H9 (cell line): ENCODE results near the gene TMEM187. TPM values are rescaled to one million over a fixed set of nuclear protein-coding genes. Genes with fewer than 3 reads are reported as not detected.

Experiments used
- DNase-seq: peaks from one replicate; pipeline ENCODE4 v3.0.0-alpha.2; 2017
- H2AFZ ChIP-seq: one replicate; pipeline ENCODE4 v1.6.1; 2013; ENCODE audit warnings: mild to moderate bottlenecking, low read length, control low read depth, moderate library complexity
- H2AK5ac ChIP-seq: 2 replicates; pipeline ENCODE4 v1.6.1; 2013; ENCODE audit warnings: low read length, control low read depth, mixed read lengths; ENCODE audit not compliant: insufficient read length
- H2BK120ac ChIP-seq: one replicate; pipeline ENCODE4 v1.6.1; 2013; ENCODE audit warnings: low read depth, mild to moderate bottlenecking, low read length, control low read depth, inconsistent platforms; ENCODE audit not compliant: poor library complexity, severe bottlenecking
- H2BK12ac ChIP-seq: 2 replicates; pipeline ENCODE4 v1.6.1; 2013; ENCODE audit warnings: low read length, control low read depth, mixed read lengths, low read depth; ENCODE audit not compliant: insufficient read length
- H2BK15ac ChIP-seq: 2 replicates; pipeline ENCODE4 v1.6.1; 2013; ENCODE audit warnings: low read depth, low read length, control low read depth
- H2BK20ac ChIP-seq: one replicate; pipeline ENCODE4 v1.6.1; 2013; ENCODE audit warnings: low read depth, mild to moderate bottlenecking, low read length, control low read depth, inconsistent platforms; ENCODE audit not compliant: poor library complexity, severe bottlenecking
- H2BK5ac ChIP-seq: 2 replicates; pipeline ENCODE4 v1.6.1; 2013; ENCODE audit warnings: low read length, control low read depth, mixed read lengths; ENCODE audit not compliant: insufficient read length
- H3K14ac ChIP-seq: 2 replicates; pipeline ENCODE4 v1.6.1; 2013; ENCODE audit warnings: low read length, control low read depth; ENCODE audit not compliant: insufficient read depth
- H3K18ac ChIP-seq: 2 replicates; pipeline ENCODE4 v1.6.1; 2013; ENCODE audit warnings: low read depth, mild to moderate bottlenecking, mixed read lengths, low read length, control low read depth; ENCODE audit not compliant: insufficient read length
- H3K23ac ChIP-seq: 2 replicates; pipeline ENCODE4 v1.6.1; 2013; ENCODE audit warnings: low read length, control low read depth, mixed read lengths, low read depth; ENCODE audit not compliant: insufficient read length
- H3K23me2 ChIP-seq: 2 replicates; pipeline ENCODE4 v1.6.1; 2013; ENCODE audit warnings: low read depth, mild to moderate bottlenecking, mixed read lengths, low read length, control low read depth; ENCODE audit not compliant: insufficient read length, poor library complexity, severe bottlenecking
- H3K27ac ChIP-seq: 2 replicates; pipeline ENCODE4 v1.5.1; 2013; ENCODE audit warnings: low read length, control low read depth, mixed read lengths, low read depth; ENCODE audit not compliant: insufficient read length
- H3K27me3 ChIP-seq: 2 replicates; pipeline ENCODE4 v1.6.1; 2013; ENCODE audit warnings: low read length, control low read depth, inconsistent platforms; ENCODE audit not compliant: insufficient read depth
- H3K4ac ChIP-seq: 2 replicates; pipeline ENCODE4 v1.6.1; 2013; ENCODE audit warnings: low read depth, mild to moderate bottlenecking, control low read depth, inconsistent platforms, low read length, moderate library complexity
- H3K4me1 ChIP-seq: 2 replicates; pipeline ENCODE4 v1.6.1; 2013; ENCODE audit warnings: low read length, control low read depth, inconsistent platforms; ENCODE audit not compliant: insufficient read depth
- H3K4me2 ChIP-seq: 2 replicates; pipeline ENCODE4 v1.6.1; 2013; ENCODE audit warnings: low read length, control low read depth, mixed read lengths; ENCODE audit not compliant: insufficient read length, insufficient read depth
- H3K56ac ChIP-seq: 2 replicates; pipeline ENCODE4 v1.6.1; 2013; ENCODE audit warnings: low read depth, mild to moderate bottlenecking, mixed read lengths, low read length, control low read depth; ENCODE audit not compliant: insufficient read length
- H3K79me1 ChIP-seq: 2 replicates; pipeline ENCODE4 v1.6.1; 2013; ENCODE audit warnings: low read depth, mild to moderate bottlenecking, moderate library complexity, low read length, control low read depth, inconsistent platforms; ENCODE audit not compliant: insufficient read depth, poor library complexity, severe bottlenecking
- H3K79me2 ChIP-seq: 2 replicates; pipeline ENCODE4 v1.6.1; 2013; ENCODE audit warnings: low read length, control low read depth, inconsistent platforms; ENCODE audit not compliant: insufficient read depth
- H3K9ac ChIP-seq: 2 replicates; pipeline ENCODE4 v1.6.1; 2013; ENCODE audit warnings: low read length, control low read depth, mixed read lengths; ENCODE audit not compliant: insufficient read length; ENCODE audit errors: extremely low read depth
- H3K9me3 ChIP-seq: one replicate; pipeline ENCODE4 v1.6.1; 2013; ENCODE audit warnings: low read depth, low read length, inconsistent platforms; ENCODE audit not compliant: control insufficient read depth
- H3T11ph ChIP-seq: one replicate; pipeline ENCODE4 v1.6.1; 2013; ENCODE audit warnings: mild to moderate bottlenecking, low read length, control low read depth, inconsistent platforms
- H4K20me1 ChIP-seq: one replicate; pipeline ENCODE4 v1.6.1; 2013; ENCODE audit not compliant: control insufficient read depth, insufficient read length, insufficient read depth
- H4K5ac ChIP-seq: 2 replicates; pipeline ENCODE4 v1.6.1; 2013; ENCODE audit warnings: low read depth, mild to moderate bottlenecking, mixed read lengths, low read length, control low read depth; ENCODE audit not compliant: insufficient read length
- H4K8ac ChIP-seq: replicated peaks from 2 replicates; pipeline ENCODE4 v1.6.1; 2013; ENCODE audit warnings: low read length, control low read depth, mixed read lengths, low read depth; ENCODE audit not compliant: insufficient read length
- H4K91ac ChIP-seq: 2 replicates; pipeline ENCODE4 v1.6.1; 2013; ENCODE audit warnings: low read depth, mild to moderate bottlenecking, moderate library complexity, mixed read lengths, low read length, control low read depth; ENCODE audit not compliant: insufficient read length
- H3K27ac Mint-ChIP-seq, 3 experiments: 2 replicates in 2 of 3; 3 replicates in 1 of 3; pipeline ENCODE4 v1.8.0; 2020 to 2021; ENCODE audit warnings: mixed read lengths in 3 of 3, mild to moderate bottlenecking in 1 of 3, moderate library complexity in 1 of 3
- H3K27me3 Mint-ChIP-seq: 2 replicates; pipeline ENCODE4 v1.8.0; 2021; ENCODE audit warnings: low read depth, mild to moderate bottlenecking, moderate library complexity, mixed read lengths
- H3K36me3 Mint-ChIP-seq, 3 experiments: 2 replicates in 2 of 3; 3 replicates in 1 of 3; pipeline ENCODE4 v1.8.0; 2020 to 2021; ENCODE audit warnings: low read depth in 3 of 3, mixed read lengths in 3 of 3; ENCODE audit not compliant: insufficient read depth in 1 of 3
- H3K4me1 Mint-ChIP-seq, 2 experiments: 2 replicates each; pipeline ENCODE4 v1.8.0; 2020; ENCODE audit warnings: mixed read lengths in 2 of 2
- H3K4me3 Mint-ChIP-seq, 2 experiments: 2 replicates in 1 of 2; 3 replicates in 1 of 2; pipeline ENCODE4 v1.8.0; 2020 to 2021; ENCODE audit warnings: mild to moderate bottlenecking in 2 of 2, mixed read lengths in 2 of 2, moderate library complexity in 1 of 2
- H3K9me3 Mint-ChIP-seq, 2 experiments: 2 replicates in 1 of 2; 3 replicates in 1 of 2; pipeline ENCODE4 v1.8.0; 2020; ENCODE audit warnings: mild to moderate bottlenecking in 2 of 2, mixed read lengths in 2 of 2, moderate library complexity in 1 of 2
- WGBS: extraction: QIAGEN DNeasy Blood & Tissue Kit; methylation state at CpG from one replicate; pipeline ENCODE4 v1.1.7; 2013; ENCODE audit warnings: missing lambda C conversion rate, low lambda C conversion rate, mixed read lengths; ENCODE audit not compliant: insufficient read length; ENCODE audit errors: extremely low coverage; 5-methylcytosine and 5-hydroxymethylcytosine counted together
- total RNA-seq: library from RNA; stranded (reverse); gene quantifications from 2 replicates; pipeline ENCODE4 v1.2.1, GENCODE V29; 2021
- TF ChIP-seq, protein P1 (sequence below): fragments of 200-600 bp; sonication (generic); conservative IDR thresholded peaks from 3 replicates; pipeline ENCODE4 v1.8.0; 2021; ENCODE audit warnings: antibody characterized with exemption, mild to moderate bottlenecking

TMEM187 gene
- total RNA-seq, 1 experiment from 2014 or later = 2.7 TPM

GRCh38 chrX:153938226-153938786 lies 34.2 kb upstream of the TMEM187 start:
- Histone ChIP-seq H3K27me3 (no peaks in the 10 kb centered on the region), H3K79me2 (no peaks in the 10 kb centered on the region; the same call in 1 of the 2 replicates), H2BK20ac (no peak overlapping the region), H2BK120ac (no peak overlapping the region), H3K4me2 (no peak overlapping the region), H2BK15ac (no peak overlapping the region), H3K9ac (no peak overlapping the region), H2AK5ac (no peak overlapping the region), H4K8ac (no peak overlapping the region), H2BK12ac (no peak overlapping the region), H3K79me1 (no peaks in the 10 kb centered on the region), H3K4me1 (no peaks in the 10 kb centered on the region), H3K4ac (no peak overlapping the region), H3K27ac (no peak overlapping the region), H3T11ph (no peak overlapping the region), H3K18ac (no peak overlapping the region), H3K14ac (no peak overlapping the region), H3K56ac (no peak overlapping the region), H3K23me2 (peaks cover 7% of the 10 kb centered on the region), H3K9me3 (peaks cover 4% of the 10 kb centered on the region), H4K91ac (no peak overlapping the region), H2AFZ (no peak overlapping the region), H3K23ac (no peak overlapping the region), H4K5ac (no peak overlapping the region), H4K20me1 (no peaks in the 10 kb centered on the region), H2BK5ac (no peak overlapping the region)
- TF ChIP-seq, protein P1, sequence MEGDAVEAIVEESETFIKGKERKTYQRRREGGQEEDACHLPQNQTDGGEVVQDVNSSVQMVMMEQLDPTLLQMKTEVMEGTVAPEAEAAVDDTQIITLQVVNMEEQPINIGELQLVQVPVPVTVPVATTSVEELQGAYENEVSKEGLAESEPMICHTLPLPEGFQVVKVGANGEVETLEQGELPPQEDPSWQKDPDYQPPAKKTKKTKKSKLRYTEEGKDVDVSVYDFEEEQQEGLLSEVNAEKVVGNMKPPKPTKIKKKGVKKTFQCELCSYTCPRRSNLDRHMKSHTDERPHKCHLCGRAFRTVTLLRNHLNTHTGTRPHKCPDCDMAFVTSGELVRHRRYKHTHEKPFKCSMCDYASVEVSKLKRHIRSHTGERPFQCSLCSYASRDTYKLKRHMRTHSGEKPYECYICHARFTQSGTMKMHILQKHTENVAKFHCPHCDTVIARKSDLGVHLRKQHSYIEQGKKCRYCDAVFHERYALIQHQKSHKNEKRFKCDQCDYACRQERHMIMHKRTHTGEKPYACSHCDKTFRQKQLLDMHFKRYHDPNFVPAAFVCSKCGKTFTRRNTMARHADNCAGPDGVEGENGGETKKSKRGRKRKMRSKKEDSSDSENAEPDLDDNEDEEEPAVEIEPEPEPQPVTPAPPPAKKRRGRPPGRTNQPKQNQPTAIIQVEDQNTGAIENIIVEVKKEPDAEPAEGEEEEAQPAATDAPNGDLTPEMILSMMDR = no peak
- Mint-ChIP-seq H3K27ac (no peak overlapping the region), H3K9me3 (peaks cover 51 to 57% of the 10 kb centered on the region in 2 experiments), H3K27me3 (no peaks in the 10 kb centered on the region), H3K4me3 (no peak overlapping the region), H3K36me3 (peaks cover 8 to 20% (median 10%) of the 10 kb centered on the region in 3 experiments; a peak in 6 of 7 replicates), H3K4me1 (peaks cover 12 to 28% of the 10 kb centered on the region in 2 experiments; a peak in 3 of 4 replicates)
- no peak for DNase-seq
- no CpG with 5 or more reads among the region's 10 CpGs for WGBS
